ENCODE measurements around the gene ZDHHC13. TPM values are rescaled to one million over a fixed set of nuclear protein-coding genes. Genes with fewer than 3 reads are reported as not detected.
"Not testable (repeated sequence)": the region's sequence is repeated elsewhere in the genome, so short reads cannot be mapped to it uniquely, and the experiment has no call there.

The ZDHHC13 gene
- total RNA-seq, 1 donor from 2014 or later, result 28.5 TPM

DNA sequence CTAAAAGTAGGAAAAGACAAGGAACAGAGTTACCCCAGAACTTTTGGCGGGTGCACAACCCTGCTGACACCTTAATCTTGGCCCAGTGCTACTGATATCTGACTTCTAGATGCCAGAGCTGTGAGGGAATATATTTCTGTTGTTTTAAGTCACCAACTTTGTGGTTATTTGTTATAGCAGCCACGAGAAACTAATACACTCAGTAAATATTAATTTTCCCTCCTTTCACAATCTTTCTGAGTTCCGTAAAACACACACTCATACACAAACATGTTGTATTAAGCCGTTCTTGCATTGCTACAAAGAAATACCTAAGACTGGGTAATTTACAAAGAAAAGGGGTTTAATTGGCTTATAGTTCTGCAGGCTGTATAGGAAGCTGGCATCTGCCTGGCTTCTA, 16.1 kb upstream of the ZDHHC13 start:
- DNase-seq (ENCODE audit: low read depth), result no peak

GRCh38 chr11:19101796-19102520, 15.0 kb upstream of the ZDHHC13 start:
- peak; percentile 41 for DNase-seq (ENCODE audit: low read depth)

DNA sequence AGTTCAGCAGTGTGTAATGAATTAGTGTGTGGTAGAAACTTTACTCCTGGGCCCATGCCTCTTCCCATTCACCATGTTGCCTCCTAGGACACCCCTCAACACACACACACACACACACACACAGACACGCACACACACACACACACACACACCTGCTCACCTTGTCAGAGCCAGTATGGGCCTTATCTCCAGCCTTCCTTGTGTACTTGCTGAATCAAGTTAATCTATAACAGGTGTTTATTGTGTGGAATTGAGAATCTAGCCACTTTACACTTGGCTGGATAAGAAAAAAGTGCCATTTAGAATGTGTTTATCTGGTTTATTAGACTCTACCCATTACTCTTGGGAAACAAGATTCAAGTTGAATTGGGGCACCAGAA, 14.5 kb upstream of the ZDHHC13 start:
- DNase-seq (ENCODE audit: low read depth), result peak; percentile 87

GRCh38 chr11:19105011-19105410, 12.0 kb upstream of the ZDHHC13 start:
- no peak for DNase-seq (ENCODE audit: low read depth)

DNA sequence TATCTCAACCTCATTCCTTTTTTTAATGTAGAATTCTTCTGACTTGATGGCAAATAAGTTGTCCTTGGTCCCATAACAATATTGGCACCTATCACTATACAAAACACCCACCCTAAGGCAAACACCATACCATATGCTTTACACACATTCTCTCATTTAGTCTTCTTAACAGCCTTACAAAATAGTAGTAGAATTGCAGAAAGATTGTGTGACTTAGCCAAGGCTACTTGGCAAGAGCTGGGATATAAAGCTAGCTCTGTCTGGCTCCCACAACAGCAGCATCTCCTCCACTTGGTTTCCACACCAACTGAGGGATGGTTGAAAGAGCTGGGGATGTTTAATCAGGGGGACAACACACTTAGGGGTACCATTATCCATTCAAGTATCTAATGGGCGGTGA, 9.8 kb upstream of the ZDHHC13 start:
- DNase-seq (ENCODE audit: low read depth), result no peak

- DNase-seq (ENCODE audit: low read depth), result no peak
Observed at GRCh38 chr11:19110295-19110694, 6.7 kb upstream of the ZDHHC13 start.

GRCh38 chr11:19111809-19112208, 5.2 kb upstream of the ZDHHC13 start:
- DNase-seq (ENCODE audit: low read depth), result no peak

GRCh38 chr11:19116276-19116970, 545 bp upstream of the ZDHHC13 start:
- no peak for DNase-seq (ENCODE audit: low read depth)

DNA sequence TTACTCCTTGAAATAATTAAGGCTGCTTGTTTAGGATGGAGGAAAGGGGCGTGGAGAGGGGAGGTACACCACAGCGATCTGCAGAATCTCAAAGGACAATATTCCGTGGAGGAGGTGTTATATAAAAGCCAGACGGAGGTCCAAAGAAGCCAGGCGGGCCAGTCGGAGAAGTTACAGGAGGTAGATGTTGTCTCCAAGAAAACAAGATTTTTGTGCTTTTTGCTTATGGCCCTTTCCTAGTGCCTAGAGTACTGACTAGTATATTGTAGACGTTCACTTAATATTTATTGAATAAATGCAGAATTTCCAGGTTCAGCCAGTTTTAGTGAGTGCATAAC, 761 bp downstream of the ZDHHC13 start:
- peak; percentile 34 for DNase-seq (ENCODE audit: low read depth)

- no peak for DNase-seq (ENCODE audit: low read depth)
Observed at GRCh38 chr11:19121646-19122045, 4.7 kb downstream of the ZDHHC13 start.

DNA sequence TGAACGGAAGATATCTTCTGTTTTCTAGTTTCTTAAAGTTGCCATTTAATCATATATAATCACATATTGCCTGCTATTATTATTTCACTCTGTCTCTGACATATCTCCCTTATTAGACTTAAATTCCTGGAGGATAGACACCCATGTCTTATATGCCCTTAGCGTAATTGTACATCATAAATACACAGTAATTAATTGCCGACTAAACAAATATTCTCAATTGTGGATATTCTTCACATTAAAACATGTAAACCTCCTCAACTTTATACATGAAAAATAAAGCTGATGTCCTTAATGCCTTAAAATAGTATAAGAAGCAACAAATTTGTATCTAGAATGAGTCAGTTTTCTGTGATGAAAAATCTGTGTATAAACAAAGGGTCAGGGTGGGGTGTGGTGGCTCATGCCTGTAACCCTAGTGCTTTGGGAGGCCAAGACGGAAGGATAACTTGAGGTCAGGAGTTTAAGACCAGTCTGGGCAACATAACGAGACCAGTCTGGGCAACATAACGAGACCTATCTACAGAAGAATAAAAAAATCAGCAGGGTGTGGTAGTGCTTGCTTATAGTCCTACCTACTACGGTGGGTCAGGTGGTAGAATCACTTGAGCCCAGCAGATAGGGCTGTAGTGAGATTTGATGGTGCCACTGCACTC, 6.1 kb downstream of the ZDHHC13 start:
- no peak for DNase-seq (ENCODE audit: low read depth)

DNA sequence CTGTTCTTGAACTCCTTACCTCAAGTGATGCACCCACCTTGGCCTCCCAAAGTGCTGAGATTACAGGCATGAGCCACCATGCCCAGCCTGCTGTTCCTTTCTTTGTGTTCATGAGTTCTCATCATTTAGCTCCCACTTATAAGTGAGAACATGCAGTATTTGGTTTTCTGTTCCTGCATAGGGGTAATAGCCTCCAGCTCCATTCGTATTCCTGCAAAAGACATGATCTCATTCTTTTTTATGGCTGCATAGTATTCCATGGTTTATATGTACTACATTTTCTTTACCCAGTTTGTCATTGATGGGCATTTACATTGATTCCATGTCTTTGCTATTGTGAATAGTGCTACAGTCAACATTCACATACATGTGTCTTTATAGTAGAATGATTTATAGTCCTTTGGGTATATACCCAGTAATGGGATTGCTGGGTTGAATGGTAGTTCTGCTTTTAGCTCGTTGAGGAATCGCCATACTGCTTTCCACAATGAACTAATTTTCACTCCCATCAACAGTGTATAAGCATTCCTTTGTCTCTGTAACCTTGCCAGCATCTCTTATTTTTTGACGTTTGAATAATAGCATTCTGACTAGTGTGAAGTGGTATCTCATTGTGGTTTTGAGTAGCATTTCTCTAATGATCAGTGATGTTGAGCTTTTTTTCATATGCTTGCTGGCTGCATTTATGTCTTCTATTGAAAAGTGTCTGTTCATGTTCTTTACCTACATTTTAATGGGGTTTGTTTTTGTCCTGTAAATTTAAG, 9.8 kb downstream of the ZDHHC13 start:
- DNase-seq (ENCODE audit: low read depth), result not testable (repeated sequence)

- DNase-seq (ENCODE audit: low read depth), result no peak
Observed at GRCh38 chr11:19134004-19134403, 17.0 kb downstream of the ZDHHC13 start.

DNA sequence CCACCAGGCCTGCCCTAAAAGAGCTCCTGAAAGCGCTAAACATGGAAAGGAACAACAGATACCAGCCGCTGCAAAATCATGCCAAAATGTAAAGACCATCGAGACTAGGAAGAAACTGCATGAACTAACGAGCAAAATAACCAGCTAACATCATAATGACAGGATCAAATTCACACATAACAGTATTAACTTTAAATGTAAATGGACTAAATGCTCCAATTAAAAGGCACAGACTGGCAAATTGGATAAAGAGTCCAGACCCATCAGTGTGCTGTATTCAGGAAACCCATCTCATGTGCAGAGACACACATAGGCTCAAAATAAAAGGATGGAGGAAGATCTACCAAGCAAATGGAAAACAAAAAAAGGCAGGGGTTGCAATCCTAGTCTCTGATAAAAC, 19.9 kb downstream of the ZDHHC13 start:
- DNase-seq (ENCODE audit: low read depth), result not testable (repeated sequence)

- DNase-seq (ENCODE audit: low read depth), result no peak
Observed at GRCh38 chr11:19145319-19145718, 28.4 kb downstream of the ZDHHC13 start.

- no peak for DNase-seq (ENCODE audit: low read depth)
Observed at GRCh38 chr11:19156892-19157291, 39.9 kb downstream of the ZDHHC13 start.

DNA sequence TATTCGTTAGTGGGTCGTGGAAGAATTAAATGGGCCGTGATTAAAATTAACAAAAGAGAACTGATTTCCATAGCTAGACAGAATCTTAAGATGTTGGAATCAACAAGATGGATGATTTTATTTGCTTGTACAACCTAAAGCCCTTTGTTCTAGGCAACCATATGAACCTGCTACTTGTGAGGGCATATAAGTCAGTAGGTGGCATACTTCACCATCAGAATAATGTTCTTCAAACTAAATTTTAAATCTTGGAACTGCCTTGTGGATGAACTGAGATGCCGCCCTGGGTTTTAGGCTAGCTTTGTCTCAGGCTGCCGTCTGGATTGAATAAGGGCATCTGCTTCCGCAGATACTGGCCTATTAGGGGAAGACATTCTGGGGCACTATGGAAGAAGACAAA, 43.9 kb downstream of the ZDHHC13 start:
- DNase-seq (ENCODE audit: low read depth), result peak; percentile 41

DNA sequence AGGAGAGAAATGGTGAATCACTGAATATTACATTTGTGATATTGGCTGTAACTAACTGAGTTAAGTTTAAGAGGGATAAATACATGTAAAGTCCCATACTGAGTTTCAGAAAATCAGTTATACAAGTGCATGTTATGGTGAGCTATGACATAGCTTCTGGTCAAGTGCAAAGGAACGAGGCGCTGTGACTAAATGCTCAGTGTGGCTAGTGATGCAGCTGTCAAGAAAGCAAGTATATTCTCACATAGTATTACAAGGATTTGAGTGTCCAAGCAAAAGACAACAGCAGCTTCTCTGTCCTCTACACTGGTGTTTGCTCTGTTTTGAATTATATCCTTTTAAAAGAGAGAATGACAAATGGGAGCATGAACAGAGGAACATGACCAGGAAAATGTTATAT, 44.7 kb downstream of the ZDHHC13 start:
- DNase-seq (ENCODE audit: low read depth), result no peak

DNA sequence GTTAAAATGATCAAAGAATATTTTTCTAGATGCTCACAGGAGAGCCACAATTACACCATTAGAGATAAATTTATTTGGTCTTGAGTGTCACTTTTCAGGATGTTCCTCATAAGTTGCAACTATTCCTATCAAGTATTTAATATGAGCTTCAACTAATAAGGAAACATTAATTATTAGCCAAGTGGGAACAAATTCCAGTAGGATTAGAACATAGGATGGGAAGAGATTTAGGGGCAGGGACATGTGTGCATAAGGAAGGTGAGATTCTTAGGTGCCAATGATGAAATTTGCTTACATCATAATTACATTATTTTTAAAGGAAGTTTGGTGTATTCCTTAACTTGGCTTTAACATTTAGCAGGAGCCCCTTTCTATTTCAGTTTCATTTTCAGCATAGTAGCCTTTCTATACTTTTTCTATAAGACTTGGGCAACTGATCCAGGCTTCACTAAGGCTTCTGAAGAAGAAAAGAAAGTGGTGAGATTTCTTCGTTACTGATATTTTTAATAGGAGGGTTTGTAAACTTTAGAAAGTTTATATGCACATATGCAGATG, 46.1 kb downstream of the ZDHHC13 start:
- DNase-seq (ENCODE audit: low read depth), result peak; percentile 7

DNA sequence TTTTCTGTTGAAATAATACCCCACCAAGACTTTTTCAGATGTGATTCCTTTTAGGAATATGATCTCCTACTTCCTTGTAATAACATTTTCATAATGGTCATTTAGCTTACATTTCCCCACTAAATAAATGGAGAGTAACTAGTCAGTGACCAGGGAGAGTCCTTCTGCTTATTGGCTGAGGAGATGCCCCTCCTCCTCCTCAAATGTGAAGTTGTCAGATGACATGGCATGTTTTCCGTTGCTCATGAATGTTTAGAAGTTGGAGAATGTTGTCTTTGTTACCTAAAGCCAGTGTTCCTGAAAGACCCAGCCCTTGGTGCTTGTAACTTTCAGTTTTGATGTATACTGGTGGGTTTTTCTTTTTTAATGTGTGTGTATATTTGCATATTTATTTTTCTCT, 46.6 kb downstream of the ZDHHC13 start:
- DNase-seq (ENCODE audit: low read depth), result no peak

GRCh38 chr11:19164230-19164855, 47.4 kb downstream of the ZDHHC13 start:
- no peak for DNase-seq (ENCODE audit: low read depth)

- DNase-seq (ENCODE audit: low read depth), result no peak
Observed at GRCh38 chr11:19164881-19165280, 47.9 kb downstream of the ZDHHC13 start.
